NCI-H2107 treated with DMSO at 0.1 percent for 48 hours (cell line): ENCODE measurements around the gene PRMT5.

Experiments
- DNase-seq: peaks from one replicate; lab custom pipeline; 2025; ENCODE audit not compliant: unreplicated experiment; lab: John Stamatoyannopoulos, UW

PRMT5 gene

DNA sequence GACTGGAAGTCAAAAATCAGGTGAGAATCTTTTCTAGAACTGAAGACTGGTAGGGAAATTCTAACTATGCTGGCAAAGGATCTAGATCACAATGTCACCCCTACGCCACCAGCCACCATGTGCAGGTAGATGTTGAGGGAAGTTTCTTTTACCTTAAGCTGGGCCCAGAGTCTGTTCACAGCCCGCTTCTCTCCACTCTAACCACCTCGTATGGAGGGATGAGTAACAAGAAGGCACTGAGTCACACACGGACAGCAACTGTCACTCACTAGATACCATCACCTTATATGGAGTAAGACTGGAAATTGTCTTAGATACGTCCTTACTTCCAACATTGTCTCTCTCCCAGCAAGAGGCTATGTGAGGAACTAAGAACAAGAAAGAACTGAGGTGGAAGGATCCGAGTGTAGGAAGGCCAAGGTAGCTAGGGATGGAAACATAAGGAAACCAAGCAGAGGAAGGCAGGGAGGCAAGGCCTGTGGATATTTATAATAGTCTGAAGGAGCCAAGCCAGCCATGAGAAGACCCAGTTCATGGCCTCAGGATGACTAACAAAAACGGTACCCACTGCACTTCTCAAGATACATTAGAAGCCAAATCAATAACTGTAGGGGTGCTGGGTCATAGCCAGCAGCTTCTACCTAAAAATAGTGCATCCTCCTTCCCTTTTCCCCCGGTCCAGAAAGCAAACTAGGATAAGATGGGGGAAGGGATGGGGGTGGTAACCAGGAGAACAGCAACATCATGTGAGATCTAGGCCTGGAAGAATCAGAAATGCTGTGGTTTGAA, 30.7 kb downstream of the PRMT5 start:
- DNase-seq = no peak

DNA sequence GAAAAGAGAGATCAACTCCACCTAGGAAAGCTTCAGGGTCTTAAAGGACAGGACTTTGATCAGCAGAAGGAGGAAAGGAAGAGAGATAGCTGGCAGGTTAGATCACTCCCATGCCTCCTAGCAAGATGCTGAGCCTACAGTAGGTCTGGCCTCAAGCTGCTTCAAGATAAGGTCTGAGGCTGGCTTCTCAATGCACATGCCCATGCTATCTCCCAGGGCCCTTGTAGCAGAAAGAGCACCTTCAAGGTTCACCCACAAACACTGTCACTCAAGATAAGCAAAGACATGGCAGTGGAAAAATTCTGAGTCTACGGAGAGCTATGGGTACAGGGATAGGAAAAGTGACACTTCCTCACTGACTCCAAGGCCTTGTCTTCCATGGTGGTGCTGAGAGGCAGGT, 31.8 kb downstream of the PRMT5 start:
- no peak for DNase-seq

DNA sequence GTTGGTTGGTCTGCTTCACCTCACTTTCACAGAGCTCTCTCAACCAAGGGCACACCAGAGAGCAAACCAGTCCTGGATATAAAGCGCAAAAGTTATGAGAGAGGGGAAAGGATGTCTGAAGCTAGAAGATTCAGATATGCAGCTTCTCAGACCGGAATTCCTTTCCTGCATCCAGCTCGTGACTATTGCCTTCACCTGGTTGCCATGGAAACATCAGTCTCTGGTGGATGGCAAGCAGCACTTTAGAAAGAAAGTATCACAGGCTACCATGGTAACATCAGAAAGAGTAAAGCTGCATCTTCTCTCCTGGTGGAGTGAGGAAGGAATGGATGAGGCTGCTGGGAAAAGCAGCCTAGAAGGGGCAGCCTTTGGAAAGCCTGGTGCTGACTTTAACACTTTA, 32.4 kb downstream of the PRMT5 start:
- no peak for DNase-seq

DNA sequence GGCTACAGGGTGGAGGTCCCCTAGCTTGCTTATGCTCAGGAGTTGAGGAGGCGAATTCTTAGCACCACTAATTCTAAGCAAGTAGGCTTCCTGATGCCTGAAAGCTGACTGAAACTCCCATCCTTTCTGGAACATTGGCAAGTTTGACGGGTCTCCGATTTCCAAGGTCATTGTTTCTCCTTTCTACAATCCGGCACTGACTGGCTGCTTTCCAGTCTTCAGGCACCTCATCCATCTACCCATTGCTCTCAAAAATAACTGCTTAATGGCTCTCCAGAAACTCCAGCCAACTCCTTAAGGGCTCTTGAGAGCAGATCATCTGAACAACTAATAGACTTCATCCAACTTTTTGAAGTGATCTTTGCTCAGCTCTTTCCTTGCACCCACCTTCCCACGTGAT, 32.8 kb downstream of the PRMT5 start:
- DNase-seq = peak; percentile 24

DNA sequence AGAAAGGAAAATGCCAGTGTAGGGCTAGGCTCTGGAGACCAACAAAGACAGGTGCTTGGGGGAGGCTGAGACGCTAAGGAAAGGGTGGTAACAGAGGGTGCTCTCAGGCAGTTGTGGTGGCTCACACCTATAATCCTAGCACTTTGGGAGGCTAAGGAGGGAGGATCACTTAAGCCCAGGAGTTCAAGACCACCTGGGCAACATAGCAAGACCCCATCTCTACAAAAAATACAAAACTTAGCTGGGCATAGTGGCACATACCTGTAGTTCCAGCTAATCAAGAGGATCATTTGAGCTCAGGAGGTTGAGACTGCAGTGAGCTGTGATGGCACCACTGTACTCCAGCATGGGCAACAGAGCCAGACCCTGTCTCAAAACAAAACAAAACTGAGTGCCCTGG, 33.8 kb downstream of the PRMT5 start:
- no peak for DNase-seq

DNA sequence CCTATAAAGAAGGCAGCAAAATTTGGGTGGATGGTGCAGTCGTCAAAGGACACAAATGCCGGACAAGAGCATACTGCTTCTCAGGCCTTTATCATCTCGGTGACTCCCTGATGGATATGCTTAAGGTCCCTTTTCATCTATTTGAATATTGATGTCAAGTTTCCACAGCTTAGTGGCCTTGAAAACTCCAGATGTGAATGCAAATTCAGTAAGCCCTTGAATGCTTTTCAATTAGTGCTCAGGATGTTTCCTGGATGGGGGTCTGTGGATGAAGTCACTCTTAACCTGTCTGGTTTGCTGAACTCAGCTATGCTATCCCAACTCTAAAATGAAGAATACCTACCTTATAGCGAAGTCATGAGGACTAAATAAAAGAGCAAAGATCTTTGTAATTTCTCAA, 35.5 kb downstream of the PRMT5 start:
- DNase-seq = no peak

DNA sequence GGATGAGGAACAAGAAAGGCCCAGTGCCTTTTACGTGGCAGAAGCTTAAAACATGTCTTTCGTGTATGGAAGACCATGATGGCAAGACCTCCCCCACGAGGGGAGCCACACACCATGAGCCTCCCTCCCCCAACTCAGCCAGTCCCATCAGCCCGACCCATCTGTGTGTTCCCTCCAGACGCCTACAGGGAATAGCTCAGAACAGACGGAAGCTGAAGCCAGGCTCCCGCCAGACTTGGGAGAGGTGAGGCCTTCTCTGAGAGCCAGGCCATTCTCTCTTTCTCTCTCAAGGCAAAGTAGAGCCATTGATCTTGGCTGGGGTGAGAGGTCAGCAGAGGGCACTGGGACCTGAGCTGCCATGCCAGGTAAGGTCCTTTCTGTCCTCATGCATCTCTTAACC, 36.7 kb downstream of the PRMT5 start:
- DNase-seq = no peak

DNA sequence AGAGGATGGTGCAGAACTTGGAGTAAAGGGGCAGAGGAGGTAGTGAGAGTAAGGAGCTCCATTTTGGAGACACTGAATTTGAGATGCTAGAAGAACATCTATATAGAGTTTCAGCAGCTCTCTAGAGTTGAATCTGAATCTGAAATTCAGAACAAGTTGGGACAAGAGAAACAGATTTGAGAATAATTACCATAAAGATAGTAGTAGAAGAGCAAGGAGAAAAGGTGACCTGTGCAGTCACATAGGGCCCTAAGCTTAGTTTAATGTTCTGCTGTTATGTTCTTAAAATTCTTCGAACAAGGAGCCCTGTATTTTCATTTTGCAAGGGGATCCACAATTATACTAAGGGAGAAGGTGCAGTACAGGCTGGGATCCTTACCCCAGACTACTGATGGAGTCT, 38.8 kb downstream of the PRMT5 start:
- DNase-seq = no peak

DNA sequence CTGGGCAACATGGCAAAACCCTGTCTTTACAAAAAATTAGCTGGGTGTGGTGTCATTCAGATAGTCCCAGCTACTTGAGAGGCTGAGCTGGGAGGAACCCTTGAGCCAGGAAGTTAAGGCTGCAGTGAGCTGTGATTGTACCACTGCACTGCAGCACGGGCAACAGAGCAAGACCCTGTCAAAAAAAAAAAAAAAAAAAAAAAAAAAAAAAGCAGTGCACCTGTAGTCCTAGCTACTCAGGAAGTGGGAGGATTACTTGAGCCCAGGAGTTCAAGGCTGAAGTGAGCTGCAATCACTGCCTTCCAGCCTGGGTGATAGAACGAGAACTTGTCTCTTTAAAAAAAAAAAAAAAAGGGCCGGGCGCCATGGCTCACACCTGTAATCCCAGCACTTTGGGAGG, 40.5 kb downstream of the PRMT5 start:
- DNase-seq = no peak

DNA sequence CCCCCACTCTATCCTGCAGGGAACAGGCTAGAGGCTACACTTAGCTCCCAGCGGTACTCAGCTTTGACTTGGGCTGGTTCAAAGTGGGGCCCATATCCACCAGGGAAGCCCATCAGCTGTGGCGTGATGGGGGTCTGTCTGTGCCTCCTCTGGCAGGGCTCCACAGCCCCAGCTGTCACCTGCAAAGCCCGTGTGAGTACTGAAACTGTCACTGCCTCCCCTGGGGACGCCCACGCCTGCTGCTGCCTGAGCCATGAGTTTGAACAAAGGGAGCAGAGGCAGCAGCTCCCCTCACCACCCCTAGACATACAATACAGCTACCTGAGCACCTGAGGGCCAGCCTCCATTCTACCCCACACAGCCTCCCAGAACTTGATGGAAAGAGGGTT, 41.2 kb downstream of the PRMT5 start:
- DNase-seq = peak; percentile 62

DNA sequence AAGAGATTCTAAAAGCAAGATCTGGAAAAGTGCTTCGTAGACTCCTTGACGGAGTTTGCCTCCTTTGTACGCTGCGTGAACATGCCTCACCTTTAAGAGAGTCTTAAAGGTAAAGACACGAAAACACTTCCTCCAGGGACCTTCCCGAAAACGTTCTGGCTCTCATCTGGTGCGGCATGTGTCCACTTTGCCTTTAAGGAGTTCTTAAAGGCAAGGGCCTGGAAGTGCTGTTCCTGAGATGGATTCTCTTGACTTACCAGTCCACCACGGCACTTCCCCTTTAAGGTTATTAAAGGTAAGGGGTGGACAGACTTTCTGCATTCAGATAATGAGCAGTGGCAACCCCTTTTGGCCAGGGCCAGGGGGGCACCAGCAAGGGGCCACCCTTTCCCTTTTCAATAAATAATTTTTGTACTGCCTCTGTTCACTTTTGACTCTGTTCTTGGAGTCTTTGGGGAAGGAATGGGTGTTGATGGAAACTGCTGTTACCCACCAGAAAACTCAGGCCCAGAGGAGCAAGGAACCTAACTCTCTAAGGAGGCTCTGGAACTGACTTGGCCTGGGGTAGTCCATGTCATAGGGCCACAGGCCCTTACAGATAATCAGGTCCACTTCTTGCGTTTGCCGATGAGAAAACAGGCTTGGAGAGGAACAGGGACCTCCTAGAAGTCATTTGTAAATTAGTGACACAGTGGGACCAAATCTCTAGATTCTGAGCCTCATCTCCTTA, 41.8 kb downstream of the PRMT5 start:
- DNase-seq = peak; percentile 85

DNA sequence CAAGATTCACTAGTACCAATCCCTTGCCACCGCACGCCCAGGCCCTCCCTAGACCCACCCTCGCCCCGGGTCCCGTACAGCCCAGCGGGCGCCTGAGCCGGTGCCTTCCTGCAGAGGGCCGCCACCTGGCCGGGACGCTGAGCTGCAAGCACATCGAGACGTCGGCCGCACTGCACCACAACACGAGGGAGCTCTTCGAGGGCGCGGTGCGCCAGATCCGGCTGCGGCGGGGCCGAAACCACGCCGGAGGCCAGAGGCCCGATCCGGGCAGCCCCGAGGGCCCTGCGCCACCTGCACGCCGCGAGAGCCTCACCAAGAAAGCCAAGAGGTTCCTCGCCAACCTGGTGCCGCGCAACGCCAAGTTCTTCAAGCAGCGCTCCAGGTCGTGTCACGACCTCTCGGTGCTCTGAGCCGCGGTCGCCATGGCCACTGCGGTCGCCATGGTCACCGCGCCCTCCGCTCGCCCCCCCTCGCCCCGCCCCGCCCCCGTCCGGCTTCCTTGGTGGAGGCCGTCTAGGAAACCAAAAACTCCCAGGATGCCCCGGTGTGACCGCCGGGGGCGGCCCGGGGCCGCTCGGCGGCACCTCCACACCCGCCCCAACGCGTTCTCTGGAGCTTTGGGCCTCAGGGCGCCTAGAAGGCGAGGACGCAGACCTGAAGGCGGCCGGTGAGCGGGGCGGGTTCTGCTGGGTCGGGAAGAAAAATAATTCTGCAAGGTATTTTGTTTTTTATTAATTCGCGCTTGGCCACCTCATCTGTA, 42.5 kb downstream of the PRMT5 start:
- DNase-seq = no peak

DNA sequence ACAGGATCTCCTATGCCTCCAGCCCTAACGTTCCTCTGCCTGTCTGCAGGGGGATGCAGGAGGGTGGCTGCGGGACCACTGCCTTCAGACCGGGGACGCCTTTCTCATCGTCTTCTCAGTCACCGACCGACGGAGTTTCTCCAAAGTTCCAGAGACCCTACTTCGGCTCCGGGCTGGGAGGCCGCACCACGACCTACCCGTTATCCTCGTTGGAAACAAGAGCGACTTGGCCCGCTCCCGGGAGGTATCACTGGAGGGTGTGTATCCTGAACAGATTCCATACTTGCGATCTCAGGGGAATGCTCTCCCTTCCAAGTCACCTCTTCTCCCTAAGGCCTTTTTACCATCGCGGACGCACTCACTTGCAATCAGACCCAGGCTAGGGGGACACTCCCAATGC, 43.2 kb downstream of the PRMT5 start:
- DNase-seq = no peak

DNA sequence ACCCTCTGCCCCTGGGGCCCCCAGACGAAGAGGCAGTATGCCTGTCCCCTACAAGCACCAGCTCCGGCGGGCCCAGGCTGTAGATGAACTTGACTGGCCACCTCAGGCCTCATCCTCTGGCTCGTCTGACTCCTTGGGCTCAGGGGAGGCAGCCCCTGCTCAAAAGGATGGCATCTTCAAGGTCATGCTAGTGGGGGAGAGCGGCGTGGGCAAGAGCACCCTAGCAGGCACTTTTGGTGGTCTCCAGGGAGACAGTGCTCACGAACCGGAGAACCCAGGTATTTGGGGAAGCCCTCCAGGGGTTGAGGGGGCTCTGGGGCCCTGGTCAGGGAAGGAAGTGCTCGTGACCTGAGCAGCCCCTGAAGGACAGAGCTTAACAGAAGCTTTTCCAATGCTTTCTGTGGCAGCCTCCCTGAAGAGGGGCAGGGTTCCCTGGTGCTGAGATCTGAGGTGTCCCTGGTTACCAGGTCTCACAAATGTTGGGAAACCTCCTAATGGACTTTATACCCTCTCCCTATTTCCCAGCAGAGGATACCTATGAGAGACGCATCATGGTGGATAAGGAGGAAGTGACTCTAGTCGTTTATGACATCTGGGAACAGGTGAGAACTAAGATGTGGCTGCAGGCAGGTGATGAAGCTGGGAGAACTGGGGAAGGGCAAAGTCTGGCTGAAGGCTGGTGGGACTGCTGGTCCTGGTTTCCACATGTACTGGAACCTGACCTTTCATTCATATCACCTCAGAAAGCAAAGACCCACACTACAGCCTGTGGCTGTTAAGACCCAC, 44.2 kb downstream of the PRMT5 start:
- DNase-seq = no peak

DNA sequence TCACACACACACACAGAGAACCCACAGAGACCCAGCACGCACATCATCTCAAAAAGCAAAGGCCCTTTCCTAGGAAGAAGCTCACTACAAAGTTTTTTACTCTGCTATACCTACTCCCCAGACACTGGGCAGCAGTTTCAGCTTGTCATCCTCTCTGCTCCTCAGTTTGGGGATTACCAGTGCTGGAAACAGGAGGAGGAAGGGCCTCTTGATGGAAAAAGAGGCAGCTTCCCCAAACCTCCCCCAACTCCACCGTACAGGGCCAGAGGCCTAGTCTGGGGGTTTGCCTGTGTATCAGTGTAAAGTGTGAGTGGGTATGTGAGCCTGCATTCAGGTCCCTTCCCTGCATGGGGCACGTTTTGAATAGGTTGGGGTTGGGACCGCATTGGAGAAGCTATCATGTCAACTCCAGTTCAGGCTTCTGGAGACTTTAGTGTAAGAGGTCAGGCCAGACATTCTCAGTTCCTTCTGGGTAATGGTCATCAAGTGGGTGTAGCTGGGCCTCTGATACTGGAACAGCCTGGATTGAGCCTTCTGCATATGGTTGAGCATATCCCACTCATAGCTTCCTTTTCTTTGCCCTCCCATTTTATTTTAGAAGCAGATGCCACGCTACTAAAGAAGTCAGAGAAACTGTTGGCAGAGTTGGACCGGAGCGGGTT, 45.0 kb downstream of the PRMT5 start:
- no peak for DNase-seq

DNA sequence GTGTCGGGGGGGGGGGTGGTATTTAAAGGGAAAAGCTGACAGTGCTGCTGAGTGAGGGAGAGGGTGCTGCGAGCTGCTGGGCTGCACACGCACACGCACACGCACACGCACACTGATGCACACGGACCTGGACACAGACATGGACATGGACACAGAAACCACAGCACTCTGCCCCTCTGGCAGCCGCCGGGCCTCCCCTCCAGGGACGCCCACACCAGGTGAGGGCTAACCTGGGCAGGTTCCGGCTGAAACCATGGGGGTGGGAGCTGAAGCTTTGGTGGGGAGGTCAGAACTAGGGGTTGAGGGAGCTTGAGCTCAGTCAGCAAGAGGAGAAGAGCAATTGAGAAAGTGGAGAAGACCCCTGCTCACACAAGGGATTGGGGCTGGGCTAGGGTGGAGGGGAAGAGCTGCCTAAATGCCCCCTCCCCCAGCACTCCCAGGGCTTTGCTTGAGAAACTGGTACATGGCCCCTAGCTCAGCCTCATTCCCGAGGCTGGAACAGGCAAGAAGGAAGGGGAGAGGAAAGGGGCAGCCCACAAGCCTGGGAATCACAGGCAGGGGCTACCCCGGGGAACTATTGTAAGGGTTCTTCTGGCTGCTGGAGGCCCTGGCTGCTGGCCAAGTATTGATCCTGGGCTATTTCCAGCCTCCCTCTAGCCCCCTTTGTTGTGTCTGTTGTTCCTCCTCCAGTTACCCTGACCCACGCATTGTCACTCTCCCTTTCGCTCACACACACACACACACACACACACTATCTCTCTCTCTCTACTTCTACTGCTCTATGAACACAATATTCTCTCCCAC, 45.8 kb downstream of the PRMT5 start, which contains the start of gene REM2:
Gene REM2, plus strand, starts transcription at position 50 of the 804 bp plus-strand sequence. Its CDS starts 66 bp downstream, at position 116.
- DNase-seq = peak; percentile 76

DNA sequence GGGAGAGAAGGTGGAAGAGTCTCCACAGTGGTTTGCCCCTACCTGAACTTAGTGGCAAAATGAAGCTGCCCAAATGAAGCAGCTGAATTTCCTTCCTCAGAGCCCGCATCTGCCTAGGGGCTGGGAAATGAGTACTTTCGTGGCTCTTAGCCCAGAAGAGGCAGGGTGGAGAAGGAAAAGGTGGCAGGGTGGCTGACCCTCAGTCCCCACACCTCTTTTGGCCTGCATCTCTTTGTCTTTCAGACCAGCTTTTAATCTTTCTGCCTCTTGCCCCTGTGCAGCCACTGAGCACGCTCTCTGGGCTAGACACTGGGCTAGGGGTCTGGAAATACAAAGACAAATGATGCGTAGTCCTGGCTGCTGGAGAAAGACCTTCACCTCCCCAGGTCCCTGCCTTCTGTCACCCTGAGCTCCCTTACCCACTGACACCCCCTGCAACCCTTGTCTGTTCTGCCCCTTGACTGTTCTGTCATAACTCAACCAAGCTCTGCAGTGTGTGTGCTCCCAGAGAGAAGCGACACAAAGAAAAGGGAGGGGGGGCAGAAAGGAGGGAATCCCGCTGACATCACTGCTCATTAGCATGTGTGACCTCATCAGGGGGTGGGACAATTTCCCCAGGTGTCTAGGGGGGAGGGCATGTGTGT, 46.5 kb downstream of the PRMT5 start:
- peak; percentile 75 for DNase-seq

DNA sequence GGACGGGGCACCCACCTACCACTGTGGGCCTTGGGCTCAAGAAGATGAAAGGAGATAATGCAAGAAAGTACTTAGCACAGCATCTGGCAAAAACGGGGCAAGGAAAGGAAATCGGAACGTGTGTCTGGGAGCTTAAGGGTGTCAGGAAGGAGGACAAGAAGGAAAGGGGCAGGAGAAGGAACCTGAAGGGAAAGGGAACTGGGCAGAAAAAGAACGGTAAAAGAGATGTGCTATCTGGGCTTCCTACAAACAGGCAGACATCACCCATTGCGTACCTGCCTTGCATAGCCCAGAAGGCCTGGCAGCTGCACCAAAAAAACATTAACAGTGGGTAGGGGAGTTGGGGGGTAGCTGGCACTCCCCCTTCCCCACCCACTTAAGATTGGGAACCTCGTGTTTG, 47.1 kb downstream of the PRMT5 start:
- DNase-seq = no peak
